IMR-90 (cell line): Measurements from ENCODE around the gene UBE2G1. TPM values are rescaled to one million over a fixed set of nuclear protein-coding genes. Genes with fewer than 3 reads are reported as not detected.

Experiments
- ATAC-seq: fragments of 200-7000 bp; cut with Tn5 transposase; 2 replicates; pipeline ENCODE4 v1.9.1; 2020; ENCODE audit warnings: low read depth, mild to moderate bottlenecking, moderate library complexity
- BruUV-seq: library from RNA; stranded (reverse); fragments of 400-500 nt; replicated peaks from 2 replicates; lab custom pipeline; 2021; lab: Mats Ljungman, UMichigan
- CTCF ChIA-PET: fragments of 300-600 bp; formaldehyde crosslinking; extraction: SDS; loops from one replicate; lab custom pipeline; 2021; ENCODE audit warnings: antibody characterized with exemption; lab: Yijun Ruan, JAX
- POLR2A ChIA-PET: fragments of 300-600 bp; sonication (Branson Sonifier 250); formaldehyde crosslinking; loops from one replicate; lab custom pipeline; 2022; ENCODE audit warnings: antibody characterized with exemption; ENCODE audit not compliant: unreplicated experiment; lab: Charles Lee
- DNase-seq: peaks from one replicate; pipeline ENCODE4 v3.0.0; 2013
- H2AFZ ChIP-seq: replicated peaks from 2 replicates; pipeline ENCODE3; 2013; ENCODE audit warnings: low read length, mild to moderate bottlenecking; ENCODE audit not compliant: poor library complexity
- H2AK5ac ChIP-seq: 2 replicates; pipeline ENCODE4 v1.6.1; 2013; ENCODE audit warnings: low read depth, low read length, inconsistent platforms
- H2AK9ac ChIP-seq: replicated peaks from 2 replicates; pipeline ENCODE3; 2013; ENCODE audit warnings: mild to moderate bottlenecking, low read depth, low read length, moderate library complexity; ENCODE audit not compliant: poor library complexity
- H2BK120ac ChIP-seq: 2 replicates; pipeline ENCODE4 v1.6.1; 2013; ENCODE audit warnings: low read depth, low read length, inconsistent platforms
- H2BK15ac ChIP-seq: 3 replicates; pipeline ENCODE4 v1.6.1; 2013; ENCODE audit warnings: low read depth, low read length, inconsistent platforms
- H2BK20ac ChIP-seq: 2 replicates; pipeline ENCODE4 v1.6.1; 2013; ENCODE audit warnings: low read depth, mild to moderate bottlenecking, inconsistent platforms, low read length, moderate library complexity
- H2BK5ac ChIP-seq: 2 replicates; pipeline ENCODE4 v1.6.1; 2013; ENCODE audit warnings: mild to moderate bottlenecking, low read depth, low read length, inconsistent platforms; ENCODE audit not compliant: poor library complexity, severe bottlenecking
- H3K14ac ChIP-seq: replicated peaks from 2 replicates; pipeline ENCODE4 v1.6.1; 2013; ENCODE audit warnings: low read depth, low read length, inconsistent platforms
- H3K18ac ChIP-seq: 2 replicates; pipeline ENCODE4 v1.6.1; 2013; ENCODE audit warnings: low read depth, low read length, control low read depth
- H3K23ac ChIP-seq: 2 replicates; pipeline ENCODE4 v1.6.1; 2013; ENCODE audit warnings: low read depth, low read length, inconsistent platforms
- H3K27ac ChIP-seq: 2 replicates; pipeline ENCODE4 v1.5.1; 2013; ENCODE audit warnings: mild to moderate bottlenecking, control low read depth, low read length; ENCODE audit not compliant: insufficient read depth
- H3K27me3 ChIP-seq: 2 replicates; pipeline ENCODE4 v1.6.1; 2013; ENCODE audit warnings: low read length; ENCODE audit not compliant: control insufficient read depth, insufficient read depth
- H3K36me3 ChIP-seq: 2 replicates; pipeline ENCODE4 v1.6.1; 2013; ENCODE audit warnings: low read length, mixed read lengths; ENCODE audit not compliant: control insufficient read depth, insufficient read depth
- H3K4ac ChIP-seq: 2 replicates; pipeline ENCODE4 v1.6.1; 2013; ENCODE audit warnings: low read depth, low read length, inconsistent platforms
- H3K4me1 ChIP-seq: 2 replicates; pipeline ENCODE4 v1.6.1; 2013; ENCODE audit warnings: low read length, mixed read lengths; ENCODE audit not compliant: control insufficient read depth, insufficient read depth
- H3K4me2 ChIP-seq: 2 replicates; pipeline ENCODE4 v1.6.1; 2013; ENCODE audit warnings: low read depth, mild to moderate bottlenecking, control low read depth, low read length, moderate library complexity
- H3K4me3 ChIP-seq: 2 replicates; pipeline ENCODE4 v1.5.1; 2013; ENCODE audit warnings: low read depth, mild to moderate bottlenecking, control low read depth, low read length, moderate library complexity; ENCODE audit not compliant: insufficient read depth
- H3K56ac ChIP-seq: 2 replicates; pipeline ENCODE4 v1.6.1; 2013; ENCODE audit warnings: low read length, inconsistent platforms; ENCODE audit not compliant: insufficient read depth; ENCODE audit errors: extremely low read depth
- H3K79me1 ChIP-seq, 2 experiments: 2 replicates each; pipeline ENCODE4 v1.6.1; 2013; ENCODE audit warnings: low read length in 2 of 2, inconsistent platforms in 1 of 2, low read depth in 1 of 2
- H3K9ac ChIP-seq: 2 replicates; pipeline ENCODE4 v1.6.1; 2013; ENCODE audit warnings: low read depth, low read length, control low read depth
- H3K9me1 ChIP-seq: 2 replicates; pipeline ENCODE4 v1.6.1; 2013; ENCODE audit warnings: low read length, inconsistent platforms; ENCODE audit not compliant: insufficient read depth
- H3K9me3 ChIP-seq: 2 replicates; pipeline ENCODE4 v1.6.1; 2013; ENCODE audit warnings: low read length; ENCODE audit not compliant: control insufficient read depth, insufficient read depth
- H4K20me1 ChIP-seq: 2 replicates; pipeline ENCODE4 v1.6.1; 2013; ENCODE audit warnings: low read length, inconsistent platforms; ENCODE audit not compliant: insufficient read depth
- H4K5ac ChIP-seq: 2 replicates; pipeline ENCODE4 v1.6.1; 2013; ENCODE audit warnings: mild to moderate bottlenecking, low read depth, low read length, control low read depth
- H4K8ac ChIP-seq, 2 experiments: 2 replicates each; pipeline ENCODE4 v1.6.1; 2013; ENCODE audit warnings: low read depth in 2 of 2, low read length in 2 of 2, control low read depth in 1 of 2, inconsistent platforms in 1 of 2
- H4K91ac ChIP-seq: 2 replicates; pipeline ENCODE4 v1.6.1; 2013; ENCODE audit warnings: low read depth, low read length, inconsistent platforms; ENCODE audit not compliant: insufficient read depth
- BHLHE40 ChIP-seq: fragments of 150-350 bp; IDR thresholded peaks from 2 replicates; pipeline ENCODE4 v1.6.1; 2016; ENCODE audit warnings: mild to moderate bottlenecking, low read depth, low read length
- CEBPB ChIP-seq: IDR thresholded peaks from 2 replicates; pipeline ENCODE4 v1.6.1; 2012; ENCODE audit warnings: low read depth, low read length, improper control_type of control experiment
- MAFK ChIP-seq: IDR thresholded peaks from 2 replicates; pipeline ENCODE4 v1.6.1; 2012; ENCODE audit warnings: low read depth, low read length, improper control_type of control experiment
- MAZ ChIP-seq: IDR thresholded peaks from 2 replicates; pipeline ENCODE4 v1.6.1; 2012; ENCODE audit warnings: low read depth, mild to moderate bottlenecking, low read length, improper control_type of control experiment, moderate library complexity, borderline replicate concordance
- NFE2L2 ChIP-seq: fragments of 150-350 bp; IDR thresholded peaks from 2 replicates; pipeline ENCODE4 v1.6.1; 2016; ENCODE audit warnings: low read depth, mild to moderate bottlenecking, low read length
- POLR2A ChIP-seq: IDR thresholded peaks from 2 replicates; pipeline ENCODE4 v1.6.1; 2012; ENCODE audit warnings: mild to moderate bottlenecking, low read depth, low read length
- RAD21 ChIP-seq: IDR thresholded peaks from 2 replicates; pipeline ENCODE4 v1.6.1; 2012; ENCODE audit warnings: low read length, improper control_type of control experiment
- RCOR1 ChIP-seq: IDR thresholded peaks from 2 replicates; pipeline ENCODE4 v1.6.1; 2012; ENCODE audit warnings: mild to moderate bottlenecking, low read length, improper control_type of control experiment; ENCODE audit not compliant: insufficient replicate concordance
- RFX5 ChIP-seq: IDR thresholded peaks from 2 replicates; pipeline ENCODE4 v1.8.0; 2012; ENCODE audit warnings: low read depth, mild to moderate bottlenecking, low read length, moderate library complexity
- SMC3 ChIP-seq: fragments of 150-350 bp; IDR thresholded peaks from 2 replicates; pipeline ENCODE4 v1.6.1; 2016; ENCODE audit warnings: low read depth, mild to moderate bottlenecking, antibody characterized with exemption, low read length, moderate library complexity
- WGBS, 2 experiments: methylation state at CpG; one replicate each; pipeline versions ENCODE4 v1.1.5 to v1.1.7; 2013; ENCODE audit warnings: missing lambda C conversion rate in 2 of 2; ENCODE audit not compliant: insufficient read length in 1 of 2; ENCODE audit errors: extremely low coverage in 2 of 2; 5-methylcytosine and 5-hydroxymethylcytosine counted together
- dilution Hi-C: fragments of 300-500 bp; cut with HindIII; formaldehyde crosslinking; loops from one replicate; pipeline ENCODE4 v1.14.3; 2018; ENCODE audit warnings: low sequenced_read_pairs; ENCODE audit not compliant: unreplicated experiment
- in situ Hi-C: fragments of 300-500 bp; cut with MboI; formaldehyde crosslinking; loops from 3 replicates; pipeline ENCODE4 v1.14.3; 2019; ENCODE audit warnings: low sequenced_read_pairs, inconsistent platforms, mixed read lengths
- intact Hi-C: fragments of 100-400 bp; cut with micrococcal nuclease; formaldehyde crosslinking; loops from 2 replicates; pipeline ENCODE4 v1.10.0; 2022
- polyA plus RNA-seq, 3 experiments: library from polyadenylated mRNA; depleted of rRNA; stranded (reverse); fragments of >200 nt; gene quantifications; 2 replicates each; pipeline ENCODE4 v1.2.3, GENCODE V29; 2012; ENCODE audit warnings: low replicate concordance in 1 of 3
- total RNA-seq: library from RNA; depleted of rRNA; stranded (reverse); fragments of >200 nt; gene quantifications from 2 replicates; pipeline ENCODE4 v1.2.3, GENCODE V29; 2012
- TF ChIP-seq, protein P1 (sequence below): fragments of 150-350 bp; IDR thresholded peaks from 2 replicates; pipeline ENCODE4 v1.6.1; 2016; ENCODE audit warnings: low read depth, mild to moderate bottlenecking, low read length, moderate library complexity, borderline replicate concordance
- TF ChIP-seq, protein P2 (sequence below): fragments of 150-350 bp; IDR thresholded peaks from 2 replicates; pipeline ENCODE4 v1.6.1; 2017; ENCODE audit warnings: mild to moderate bottlenecking, antibody characterized with exemption, low read length, low read depth

The UBE2G1 gene
- total and polyA plus RNA-seq, 2 of the 4 experiments (the other 2 are of a cell fraction) = 26.3 to 26.6 TPM

DNA sequence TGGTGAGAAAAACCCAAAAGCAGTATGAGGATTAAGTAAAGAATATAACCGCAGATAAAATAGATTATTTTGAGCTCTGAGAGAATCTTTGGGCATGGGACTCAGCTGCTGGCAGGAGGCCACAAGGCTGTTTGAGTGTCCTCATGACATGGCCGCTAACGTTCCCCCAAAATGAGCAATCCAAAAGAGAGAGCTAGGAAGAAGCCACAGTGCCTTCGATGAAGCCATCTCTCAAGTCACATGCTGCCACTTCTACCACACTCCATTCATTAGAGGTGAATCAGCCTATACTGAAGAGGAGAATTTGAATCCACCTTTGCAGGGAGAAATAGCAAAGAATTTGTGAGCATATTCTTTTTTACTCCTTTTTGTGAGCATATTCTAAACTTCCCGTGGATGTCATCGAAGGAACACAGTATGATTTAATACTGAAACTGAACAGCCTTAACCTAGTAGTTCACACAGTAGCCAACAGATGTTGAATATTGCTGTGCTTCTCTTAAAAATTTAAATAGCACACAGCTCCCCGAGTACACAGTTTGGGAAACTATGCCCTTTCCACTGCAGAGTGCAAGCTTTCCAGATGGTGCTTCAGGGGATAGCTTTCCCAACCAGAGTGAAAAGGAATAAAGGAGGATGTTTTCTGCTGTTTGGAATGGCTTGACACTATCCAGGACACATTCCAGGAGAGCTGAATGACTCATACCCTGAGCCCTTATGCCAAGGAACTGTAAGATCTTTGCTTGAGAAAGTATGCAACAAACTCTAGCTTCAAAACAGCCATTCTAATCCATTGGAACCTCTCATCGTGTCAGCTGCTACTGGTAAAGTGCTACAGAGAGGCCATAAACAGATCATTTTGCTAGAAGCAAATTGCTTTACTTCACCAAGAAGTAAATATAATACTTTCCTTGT, 136.6 kb downstream of the UBE2G1 start:
- Histone ChIP-seq H2BK20ac (0 out of 2 replicates have a peak overlapping the region, but pooled peaks have one; percentile 4), H4K91ac (no peak overlapping the region), H2AFZ (no peak overlapping the region), H3K9ac (no peak overlapping the region), H4K8ac (peak overlapping the region in 1 of 2 experiments; percentile 30; a peak in 1 of 4 replicates), H3K4ac (peak overlapping the region; percentile 24), H3K9me1 (peaks cover 14% of the 10 kb centered on the region), H3K23ac (0 out of 2 replicates have a peak overlapping the region, but pooled peaks have one; percentile 6), H3K4me1 (peaks cover 14% of the 10 kb centered on the region), H3K27ac (peak overlapping the region; percentile 48; the same call in 1 of the 2 replicates), H3K79me1 (peaks cover 12 to 53% of the 10 kb centered on the region in 2 experiments), H3K4me3 (no peak overlapping the region), H2BK15ac (no peak overlapping the region; the same call in 2 of the 3 replicates), H3K9me3 (no peaks in the 10 kb centered on the region), H4K5ac (no peak overlapping the region), H3K14ac (peak overlapping the region; percentile 8; the same call in 1 of the 2 replicates), H2AK5ac (peak overlapping the region; percentile 11; the same call in 1 of the 2 replicates), H3K27me3 (no peaks in the 10 kb centered on the region), H2BK120ac (no peak overlapping the region), H3K18ac (peak overlapping the region; percentile 11; the same call in 1 of the 2 replicates), H2BK5ac (peak overlapping the region; percentile 80), H2AK9ac (no peak overlapping the region), H3K56ac (no peak overlapping the region), H4K20me1 (peaks cover 26% of the 10 kb centered on the region), H3K36me3 (peaks cover 11% of the 10 kb centered on the region), H3K4me2 (peak overlapping the region; percentile 58)
- ATAC-seq = peak; percentile 95
- peak; percentile 97 for DNase-seq
- intact Hi-C loops (loop anchor here (5.0 kb wide), 1 partner anchor 137 kb away; the partner anchor contains the start of gene UBE2G1), in situ Hi-C loops (no loop called here), dilution Hi-C loops (no loop called here)
- ChIA-PET CTCF (interaction anchor here (0.9 to 1.3 kb wide), 4 partner anchors 9 to 20 kb away, joined by 3 to 7 read pairs (median 4); no protein-coding TSS in a partner anchor), POLR2A (interaction anchor here (0.5 kb wide), 1 partner anchor 768 kb away, joined by 7 read pairs; the partner anchor contains the start of gene KIF1C)
- BruUV-seq = no TSS peak
- no CpG with 5 or more reads among the region's 8 CpGs for WGBS, 2 experiments
- TF ChIP-seq POLR2A (no peak), SMC3 (no peak), NFE2L2 (no peak), RFX5 (no peak), MAZ (no peak), RCOR1 (peak; percentile 51), RAD21 (0 out of 2 replicates have a peak, but pooled peaks have one; percentile 3), BHLHE40 (peak; percentile 43), MAFK (no peak), CEBPB (peak; percentile 58)
- TF ChIP-seq, protein P1, sequence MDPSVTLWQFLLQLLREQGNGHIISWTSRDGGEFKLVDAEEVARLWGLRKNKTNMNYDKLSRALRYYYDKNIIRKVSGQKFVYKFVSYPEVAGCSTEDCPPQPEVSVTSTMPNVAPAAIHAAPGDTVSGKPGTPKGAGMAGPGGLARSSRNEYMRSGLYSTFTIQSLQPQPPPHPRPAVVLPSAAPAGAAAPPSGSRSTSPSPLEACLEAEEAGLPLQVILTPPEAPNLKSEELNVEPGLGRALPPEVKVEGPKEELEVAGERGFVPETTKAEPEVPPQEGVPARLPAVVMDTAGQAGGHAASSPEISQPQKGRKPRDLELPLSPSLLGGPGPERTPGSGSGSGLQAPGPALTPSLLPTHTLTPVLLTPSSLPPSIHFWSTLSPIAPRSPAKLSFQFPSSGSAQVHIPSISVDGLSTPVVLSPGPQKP = no peak
- TF ChIP-seq, protein P2, sequence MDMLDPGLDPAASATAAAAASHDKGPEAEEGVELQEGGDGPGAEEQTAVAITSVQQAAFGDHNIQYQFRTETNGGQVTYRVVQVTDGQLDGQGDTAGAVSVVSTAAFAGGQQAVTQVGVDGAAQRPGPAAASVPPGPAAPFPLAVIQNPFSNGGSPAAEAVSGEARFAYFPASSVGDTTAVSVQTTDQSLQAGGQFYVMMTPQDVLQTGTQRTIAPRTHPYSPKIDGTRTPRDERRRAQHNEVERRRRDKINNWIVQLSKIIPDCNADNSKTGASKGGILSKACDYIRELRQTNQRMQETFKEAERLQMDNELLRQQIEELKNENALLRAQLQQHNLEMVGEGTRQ = peak; percentile 77
